H1 (cell line): ENCODE data around the gene PDLIM3.

Experiments
- CBX5 ChIP-seq: fragments of 300-800, 300-1000 bp; sonication (generic); IDR thresholded peaks from 2 replicates; pipeline ENCODE4 v1.7.1; 2016; ENCODE audit warnings: antibody characterized with exemption, low read length, low read depth
- EZH2 ChIP-seq: fragments of 200-600 bp; sonication (generic); IDR thresholded peaks from 2 replicates; pipeline ENCODE4 v1.7.1; 2012; ENCODE audit warnings: low read depth, mild to moderate bottlenecking, moderate library complexity, low read length, inconsistent platforms; ENCODE audit not compliant: severe bottlenecking
- JUND ChIP-seq: IDR thresholded peaks from 2 replicates; pipeline ENCODE4 v1.6.1; 2011; ENCODE audit warnings: mild to moderate bottlenecking, improper control_type of control experiment, low read length
- POLR2A ChIP-seq, 2 experiments: IDR thresholded peaks; 1 replicate in 1 of 2; 2 replicates in 1 of 2; pipeline ENCODE4 v1.6.1; 2011; ENCODE audit warnings: low read depth in 2 of 2, low read length in 2 of 2, mild to moderate bottlenecking in 2 of 2; ENCODE audit errors: control extremely low read depth in 1 of 2
- SIX5 ChIP-seq: IDR thresholded peaks from 2 replicates; pipeline ENCODE4 v1.6.1; 2011; ENCODE audit warnings: mild to moderate bottlenecking, low read depth, low read length
- SP1 ChIP-seq: IDR thresholded peaks from 2 replicates; pipeline ENCODE4 v1.6.1; 2011; ENCODE audit warnings: low read depth, low read length
- TCF12 ChIP-seq: IDR thresholded peaks from 2 replicates; pipeline ENCODE4 v1.6.1; 2011; ENCODE audit warnings: low read depth, mild to moderate bottlenecking, low read length
- TF ChIP-seq, protein P1 (sequence below), 3 experiments: IDR thresholded peaks; 1 replicate in 2 of 3; 2 replicates in 1 of 3; pipeline versions ENCODE4 v1.5.1 to v1.6.1; 2011; ENCODE audit warnings: low read length in 3 of 3, mild to moderate bottlenecking in 3 of 3, inconsistent platforms in 2 of 3, low read depth in 1 of 3, moderate library complexity in 1 of 3; ENCODE audit not compliant: insufficient read depth in 1 of 3; ENCODE audit errors: control extremely low read depth in 1 of 3
- TF ChIP-seq, protein P2 (sequence below): fragments of 300-600 bp; sonication (generic); IDR thresholded peaks from 2 replicates; pipeline ENCODE4 v1.7.1; 2012; ENCODE audit warnings: low read length, moderate library complexity, mild to moderate bottlenecking, inconsistent platforms; ENCODE audit not compliant: insufficient replicate concordance
- TF ChIP-seq, protein P3 (sequence below): IDR thresholded peaks from 2 replicates; pipeline ENCODE4 v1.6.1; 2011; ENCODE audit warnings: low read depth, mild to moderate bottlenecking, low read length; ENCODE audit not compliant: insufficient read depth
- TF ChIP-seq, protein P4 (sequence below): IDR thresholded peaks from 2 replicates; pipeline ENCODE4 v1.6.1; 2012; ENCODE audit warnings: inconsistent platforms

DNA sequence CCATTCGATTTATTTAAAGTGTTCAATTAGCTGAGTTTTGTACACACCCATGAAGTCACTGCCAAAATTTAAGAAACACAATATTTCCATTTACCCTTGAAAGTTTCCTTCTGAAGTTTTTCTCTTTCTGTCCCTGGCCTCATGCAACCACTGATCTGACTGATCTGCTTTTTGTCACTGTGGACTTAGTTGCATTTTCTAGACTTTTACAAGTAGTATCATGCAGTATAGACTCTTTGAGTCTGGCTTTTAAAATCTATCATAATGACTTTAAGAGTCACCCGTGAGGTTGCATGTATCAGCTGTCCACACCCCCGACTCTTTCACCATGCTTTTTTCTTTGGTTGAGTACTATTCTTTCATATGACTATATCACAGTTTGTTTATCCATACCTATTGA is 29.0 kb upstream of the PDLIM3 start:
- TF ChIP-seq CBX5 (no peak), JUND (no peak), POLR2A (IDR thresholded peaks at IDR 0.05; ENCODE audit: control extremely low read depth in 1 of 2, low read depth in 2 of 2, low read length in 2 of 2) (no peak), SIX5 (no peak), SP1 (no peak), EZH2 (no peak), TCF12 (no peak)
- TF ChIP-seq, protein P1, sequence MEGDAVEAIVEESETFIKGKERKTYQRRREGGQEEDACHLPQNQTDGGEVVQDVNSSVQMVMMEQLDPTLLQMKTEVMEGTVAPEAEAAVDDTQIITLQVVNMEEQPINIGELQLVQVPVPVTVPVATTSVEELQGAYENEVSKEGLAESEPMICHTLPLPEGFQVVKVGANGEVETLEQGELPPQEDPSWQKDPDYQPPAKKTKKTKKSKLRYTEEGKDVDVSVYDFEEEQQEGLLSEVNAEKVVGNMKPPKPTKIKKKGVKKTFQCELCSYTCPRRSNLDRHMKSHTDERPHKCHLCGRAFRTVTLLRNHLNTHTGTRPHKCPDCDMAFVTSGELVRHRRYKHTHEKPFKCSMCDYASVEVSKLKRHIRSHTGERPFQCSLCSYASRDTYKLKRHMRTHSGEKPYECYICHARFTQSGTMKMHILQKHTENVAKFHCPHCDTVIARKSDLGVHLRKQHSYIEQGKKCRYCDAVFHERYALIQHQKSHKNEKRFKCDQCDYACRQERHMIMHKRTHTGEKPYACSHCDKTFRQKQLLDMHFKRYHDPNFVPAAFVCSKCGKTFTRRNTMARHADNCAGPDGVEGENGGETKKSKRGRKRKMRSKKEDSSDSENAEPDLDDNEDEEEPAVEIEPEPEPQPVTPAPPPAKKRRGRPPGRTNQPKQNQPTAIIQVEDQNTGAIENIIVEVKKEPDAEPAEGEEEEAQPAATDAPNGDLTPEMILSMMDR (IDR thresholded peaks at IDR 0.05; ENCODE audit: control extremely low read depth in 1 of 3, insufficient read depth in 1 of 3, low read depth in 1 of 3, low read length in 3 of 3) = no peak
- TF ChIP-seq, protein P2, sequence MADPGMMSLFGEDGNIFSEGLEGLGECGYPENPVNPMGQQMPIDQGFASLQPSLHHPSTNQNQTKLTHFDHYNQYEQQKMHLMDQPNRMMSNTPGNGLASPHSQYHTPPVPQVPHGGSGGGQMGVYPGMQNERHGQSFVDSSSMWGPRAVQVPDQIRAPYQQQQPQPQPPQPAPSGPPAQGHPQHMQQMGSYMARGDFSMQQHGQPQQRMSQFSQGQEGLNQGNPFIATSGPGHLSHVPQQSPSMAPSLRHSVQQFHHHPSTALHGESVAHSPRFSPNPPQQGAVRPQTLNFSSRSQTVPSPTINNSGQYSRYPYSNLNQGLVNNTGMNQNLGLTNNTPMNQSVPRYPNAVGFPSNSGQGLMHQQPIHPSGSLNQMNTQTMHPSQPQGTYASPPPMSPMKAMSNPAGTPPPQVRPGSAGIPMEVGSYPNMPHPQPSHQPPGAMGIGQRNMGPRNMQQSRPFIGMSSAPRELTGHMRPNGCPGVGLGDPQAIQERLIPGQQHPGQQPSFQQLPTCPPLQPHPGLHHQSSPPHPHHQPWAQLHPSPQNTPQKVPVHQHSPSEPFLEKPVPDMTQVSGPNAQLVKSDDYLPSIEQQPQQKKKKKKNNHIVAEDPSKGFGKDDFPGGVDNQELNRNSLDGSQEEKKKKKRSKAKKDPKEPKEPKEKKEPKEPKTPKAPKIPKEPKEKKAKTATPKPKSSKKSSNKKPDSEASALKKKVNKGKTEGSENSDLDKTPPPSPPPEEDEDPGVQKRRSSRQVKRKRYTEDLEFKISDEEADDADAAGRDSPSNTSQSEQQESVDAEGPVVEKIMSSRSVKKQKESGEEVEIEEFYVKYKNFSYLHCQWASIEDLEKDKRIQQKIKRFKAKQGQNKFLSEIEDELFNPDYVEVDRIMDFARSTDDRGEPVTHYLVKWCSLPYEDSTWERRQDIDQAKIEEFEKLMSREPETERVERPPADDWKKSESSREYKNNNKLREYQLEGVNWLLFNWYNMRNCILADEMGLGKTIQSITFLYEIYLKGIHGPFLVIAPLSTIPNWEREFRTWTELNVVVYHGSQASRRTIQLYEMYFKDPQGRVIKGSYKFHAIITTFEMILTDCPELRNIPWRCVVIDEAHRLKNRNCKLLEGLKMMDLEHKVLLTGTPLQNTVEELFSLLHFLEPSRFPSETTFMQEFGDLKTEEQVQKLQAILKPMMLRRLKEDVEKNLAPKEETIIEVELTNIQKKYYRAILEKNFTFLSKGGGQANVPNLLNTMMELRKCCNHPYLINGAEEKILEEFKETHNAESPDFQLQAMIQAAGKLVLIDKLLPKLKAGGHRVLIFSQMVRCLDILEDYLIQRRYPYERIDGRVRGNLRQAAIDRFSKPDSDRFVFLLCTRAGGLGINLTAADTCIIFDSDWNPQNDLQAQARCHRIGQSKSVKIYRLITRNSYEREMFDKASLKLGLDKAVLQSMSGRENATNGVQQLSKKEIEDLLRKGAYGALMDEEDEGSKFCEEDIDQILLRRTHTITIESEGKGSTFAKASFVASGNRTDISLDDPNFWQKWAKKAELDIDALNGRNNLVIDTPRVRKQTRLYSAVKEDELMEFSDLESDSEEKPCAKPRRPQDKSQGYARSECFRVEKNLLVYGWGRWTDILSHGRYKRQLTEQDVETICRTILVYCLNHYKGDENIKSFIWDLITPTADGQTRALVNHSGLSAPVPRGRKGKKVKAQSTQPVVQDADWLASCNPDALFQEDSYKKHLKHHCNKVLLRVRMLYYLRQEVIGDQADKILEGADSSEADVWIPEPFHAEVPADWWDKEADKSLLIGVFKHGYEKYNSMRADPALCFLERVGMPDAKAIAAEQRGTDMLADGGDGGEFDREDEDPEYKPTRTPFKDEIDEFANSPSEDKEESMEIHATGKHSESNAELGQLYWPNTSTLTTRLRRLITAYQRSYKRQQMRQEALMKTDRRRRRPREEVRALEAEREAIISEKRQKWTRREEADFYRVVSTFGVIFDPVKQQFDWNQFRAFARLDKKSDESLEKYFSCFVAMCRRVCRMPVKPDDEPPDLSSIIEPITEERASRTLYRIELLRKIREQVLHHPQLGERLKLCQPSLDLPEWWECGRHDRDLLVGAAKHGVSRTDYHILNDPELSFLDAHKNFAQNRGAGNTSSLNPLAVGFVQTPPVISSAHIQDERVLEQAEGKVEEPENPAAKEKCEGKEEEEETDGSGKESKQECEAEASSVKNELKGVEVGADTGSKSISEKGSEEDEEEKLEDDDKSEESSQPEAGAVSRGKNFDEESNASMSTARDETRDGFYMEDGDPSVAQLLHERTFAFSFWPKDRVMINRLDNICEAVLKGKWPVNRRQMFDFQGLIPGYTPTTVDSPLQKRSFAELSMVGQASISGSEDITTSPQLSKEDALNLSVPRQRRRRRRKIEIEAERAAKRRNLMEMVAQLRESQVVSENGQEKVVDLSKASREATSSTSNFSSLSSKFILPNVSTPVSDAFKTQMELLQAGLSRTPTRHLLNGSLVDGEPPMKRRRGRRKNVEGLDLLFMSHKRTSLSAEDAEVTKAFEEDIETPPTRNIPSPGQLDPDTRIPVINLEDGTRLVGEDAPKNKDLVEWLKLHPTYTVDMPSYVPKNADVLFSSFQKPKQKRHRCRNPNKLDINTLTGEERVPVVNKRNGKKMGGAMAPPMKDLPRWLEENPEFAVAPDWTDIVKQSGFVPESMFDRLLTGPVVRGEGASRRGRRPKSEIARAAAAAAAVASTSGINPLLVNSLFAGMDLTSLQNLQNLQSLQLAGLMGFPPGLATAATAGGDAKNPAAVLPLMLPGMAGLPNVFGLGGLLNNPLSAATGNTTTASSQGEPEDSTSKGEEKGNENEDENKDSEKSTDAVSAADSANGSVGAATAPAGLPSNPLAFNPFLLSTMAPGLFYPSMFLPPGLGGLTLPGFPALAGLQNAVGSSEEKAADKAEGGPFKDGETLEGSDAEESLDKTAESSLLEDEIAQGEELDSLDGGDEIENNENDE = no peak
- TF ChIP-seq, protein P3, sequence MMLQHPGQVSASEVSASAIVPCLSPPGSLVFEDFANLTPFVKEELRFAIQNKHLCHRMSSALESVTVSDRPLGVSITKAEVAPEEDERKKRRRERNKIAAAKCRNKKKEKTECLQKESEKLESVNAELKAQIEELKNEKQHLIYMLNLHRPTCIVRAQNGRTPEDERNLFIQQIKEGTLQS = no peak
- TF ChIP-seq, protein P4, sequence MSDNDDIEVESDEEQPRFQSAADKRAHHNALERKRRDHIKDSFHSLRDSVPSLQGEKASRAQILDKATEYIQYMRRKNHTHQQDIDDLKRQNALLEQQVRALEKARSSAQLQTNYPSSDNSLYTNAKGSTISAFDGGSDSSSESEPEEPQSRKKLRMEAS = no peak
